ENCODE results near the gene CENPN. TPM values are rescaled to one million over a fixed set of nuclear protein-coding genes. Genes with fewer than 3 reads are reported as not detected.

CENPN gene
- total RNA-seq, 1 experiment from 2014 or later: 78.6 TPM

DNA sequence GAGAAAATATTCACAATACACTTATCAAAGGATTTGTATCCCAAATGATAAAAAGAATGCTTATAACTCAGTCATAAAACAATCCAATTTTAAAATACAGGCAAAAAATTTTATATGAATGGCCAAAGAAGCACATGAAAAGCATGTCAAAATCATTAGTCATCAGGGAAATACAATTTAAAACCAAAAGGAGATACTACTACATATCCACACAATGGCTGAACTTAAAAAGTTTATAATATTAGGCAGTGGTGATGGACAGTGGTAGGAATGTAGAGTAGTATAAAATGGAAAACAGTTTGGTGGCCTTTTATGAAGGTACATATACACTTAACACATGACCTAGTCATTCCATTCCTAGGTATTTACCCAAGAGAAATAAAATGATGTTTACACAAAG lies 12.6 kb upstream of the CENPN start:
- H3K9me3 ChIP-seq (ENCODE audit: control insufficient read depth, low read depth, low read length): no peaks in the 10 kb centered on the region
- H3K36me3 Mint-ChIP-seq (ENCODE audit: insufficient read depth in 1 of 3, low read depth in 3 of 3): peaks cover 4 to 18% (median 4%) of the 10 kb centered on the region in 3 experiments; a peak in 6 of 7 replicates
- no peak overlapping the region for H2BK20ac ChIP-seq (ENCODE audit: low read depth, low read length, poor library complexity, severe bottlenecking)
- H3K9ac ChIP-seq (ENCODE audit: extremely low read depth, insufficient read length, low read length): no peak overlapping the region
- no peak for DNase-seq
- H3K4me1 ChIP-seq (ENCODE audit: insufficient read depth, low read length): no peaks in the 10 kb centered on the region
- no peak overlapping the region for H2BK12ac ChIP-seq (ENCODE audit: insufficient read length, low read depth, low read length)
- no peaks in the 10 kb centered on the region for H4K20me1 ChIP-seq (ENCODE audit: control insufficient read depth, insufficient read depth, insufficient read length)
- H3K14ac ChIP-seq (ENCODE audit: insufficient read depth, low read length): no peak overlapping the region
- H3K56ac ChIP-seq (ENCODE audit: insufficient read length, low read depth, low read length): no peak overlapping the region
- H3T11ph ChIP-seq (ENCODE audit: low read length): no peak overlapping the region
- H4K5ac ChIP-seq (ENCODE audit: insufficient read length, low read depth, low read length): no peak overlapping the region
- H3K23me2 ChIP-seq (ENCODE audit: insufficient read length, low read depth, low read length, poor library complexity, severe bottlenecking): no peaks in the 10 kb centered on the region
- no peak overlapping the region for H3K27ac ChIP-seq (ENCODE audit: insufficient read length, low read depth, low read length)
- H3K4me3 Mint-ChIP-seq: no peak overlapping the region
- no peak overlapping the region for H2BK15ac ChIP-seq (ENCODE audit: low read depth, low read length)
- no peaks in the 10 kb centered on the region; a peak in 2 of 5 replicates for H3K9me3 Mint-ChIP-seq
- H3K27me3 ChIP-seq (ENCODE audit: insufficient read depth, low read length): no peaks in the 10 kb centered on the region
- no peaks in the 10 kb centered on the region for H3K27me3 Mint-ChIP-seq (ENCODE audit: low read depth)
- H3K23ac ChIP-seq (ENCODE audit: insufficient read length, low read depth, low read length): no peak overlapping the region
- H3K27ac Mint-ChIP-seq: no peak overlapping the region
- H3K4ac ChIP-seq (ENCODE audit: low read depth, low read length): no peak overlapping the region
- no peak overlapping the region for H4K8ac ChIP-seq (replicated peaks; ENCODE audit: insufficient read length, low read depth, low read length)
- H3K4me1 Mint-ChIP-seq: peaks cover 0 to 12% of the 10 kb centered on the region in 2 experiments; a peak in 2 of 4 replicates
- no peaks in the 10 kb centered on the region; the same call in 1 of the 2 replicates for H3K79me2 ChIP-seq (ENCODE audit: insufficient read depth, low read length)
- H2AK5ac ChIP-seq (ENCODE audit: insufficient read length, low read length): no peak overlapping the region
- no peak overlapping the region for H3K4me2 ChIP-seq (ENCODE audit: insufficient read depth, insufficient read length, low read length)
- H2AFZ ChIP-seq (ENCODE audit: low read length): no peak overlapping the region
- no peak overlapping the region for H2BK5ac ChIP-seq (ENCODE audit: insufficient read length, low read length)
- H4K91ac ChIP-seq (ENCODE audit: insufficient read length, low read depth, low read length): no peak overlapping the region
- TF ChIP-seq, protein P1, sequence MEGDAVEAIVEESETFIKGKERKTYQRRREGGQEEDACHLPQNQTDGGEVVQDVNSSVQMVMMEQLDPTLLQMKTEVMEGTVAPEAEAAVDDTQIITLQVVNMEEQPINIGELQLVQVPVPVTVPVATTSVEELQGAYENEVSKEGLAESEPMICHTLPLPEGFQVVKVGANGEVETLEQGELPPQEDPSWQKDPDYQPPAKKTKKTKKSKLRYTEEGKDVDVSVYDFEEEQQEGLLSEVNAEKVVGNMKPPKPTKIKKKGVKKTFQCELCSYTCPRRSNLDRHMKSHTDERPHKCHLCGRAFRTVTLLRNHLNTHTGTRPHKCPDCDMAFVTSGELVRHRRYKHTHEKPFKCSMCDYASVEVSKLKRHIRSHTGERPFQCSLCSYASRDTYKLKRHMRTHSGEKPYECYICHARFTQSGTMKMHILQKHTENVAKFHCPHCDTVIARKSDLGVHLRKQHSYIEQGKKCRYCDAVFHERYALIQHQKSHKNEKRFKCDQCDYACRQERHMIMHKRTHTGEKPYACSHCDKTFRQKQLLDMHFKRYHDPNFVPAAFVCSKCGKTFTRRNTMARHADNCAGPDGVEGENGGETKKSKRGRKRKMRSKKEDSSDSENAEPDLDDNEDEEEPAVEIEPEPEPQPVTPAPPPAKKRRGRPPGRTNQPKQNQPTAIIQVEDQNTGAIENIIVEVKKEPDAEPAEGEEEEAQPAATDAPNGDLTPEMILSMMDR (conservative IDR thresholded peaks at IDR 0.05): no peak
- H3K79me1 ChIP-seq (ENCODE audit: insufficient read depth, low read depth, low read length, poor library complexity, severe bottlenecking): peaks cover 7% of the 10 kb centered on the region
- no peak overlapping the region for H3K18ac ChIP-seq (ENCODE audit: insufficient read length, low read depth, low read length)
- no peak overlapping the region for H2BK120ac ChIP-seq (ENCODE audit: low read depth, low read length, poor library complexity, severe bottlenecking)
